Effector memory CD8-positive, alpha-beta T cell (primary cell): ENCODE measurements around the gene CAV2.
A peak's percentile ranks its signal among the peaks of the same experiment; 100 is the strongest.

Experiments used
- ATAC-seq: fragments of 150-1000 bp; cut with Tn5 transposase; replicated peaks from 2 replicates; pipeline ENCODE4 v1.10.0; 2021; ENCODE audit warnings: mild to moderate bottlenecking, moderate library complexity
- DNase-seq, 3 experiments: peaks; one replicate each; pipeline ENCODE4 v3.0.0; 2021
- H3K27ac Mint-ChIP-seq, 2 donors: one replicate each; pipeline ENCODE4 v1.8.0; 2022; ENCODE audit warnings: mild to moderate bottlenecking in 2 of 2, mixed read lengths in 2 of 2, moderate library complexity in 2 of 2
- H3K27me3 Mint-ChIP-seq, 2 donors: one replicate each; pipeline ENCODE4 v1.8.0; 2022; ENCODE audit warnings: mixed read lengths in 2 of 2
- H3K36me3 Mint-ChIP-seq: one replicate; pipeline ENCODE4 v1.8.0; 2022; ENCODE audit warnings: mild to moderate bottlenecking, moderate library complexity, mixed read lengths; ENCODE audit not compliant: insufficient read depth
- H3K4me1 Mint-ChIP-seq, 2 donors: one replicate each; pipeline ENCODE4 v1.8.0; 2022; ENCODE audit warnings: low read depth in 2 of 2, mixed read lengths in 2 of 2
- H3K4me3 Mint-ChIP-seq, 2 donors: one replicate each; pipeline ENCODE4 v1.8.0; 2022; ENCODE audit warnings: mild to moderate bottlenecking in 2 of 2, mixed read lengths in 2 of 2, moderate library complexity in 2 of 2
- H3K9me3 Mint-ChIP-seq, 2 donors: one replicate each; pipeline ENCODE4 v1.8.0; 2022; ENCODE audit warnings: mixed read lengths in 2 of 2

Gene CAV2

DNA sequence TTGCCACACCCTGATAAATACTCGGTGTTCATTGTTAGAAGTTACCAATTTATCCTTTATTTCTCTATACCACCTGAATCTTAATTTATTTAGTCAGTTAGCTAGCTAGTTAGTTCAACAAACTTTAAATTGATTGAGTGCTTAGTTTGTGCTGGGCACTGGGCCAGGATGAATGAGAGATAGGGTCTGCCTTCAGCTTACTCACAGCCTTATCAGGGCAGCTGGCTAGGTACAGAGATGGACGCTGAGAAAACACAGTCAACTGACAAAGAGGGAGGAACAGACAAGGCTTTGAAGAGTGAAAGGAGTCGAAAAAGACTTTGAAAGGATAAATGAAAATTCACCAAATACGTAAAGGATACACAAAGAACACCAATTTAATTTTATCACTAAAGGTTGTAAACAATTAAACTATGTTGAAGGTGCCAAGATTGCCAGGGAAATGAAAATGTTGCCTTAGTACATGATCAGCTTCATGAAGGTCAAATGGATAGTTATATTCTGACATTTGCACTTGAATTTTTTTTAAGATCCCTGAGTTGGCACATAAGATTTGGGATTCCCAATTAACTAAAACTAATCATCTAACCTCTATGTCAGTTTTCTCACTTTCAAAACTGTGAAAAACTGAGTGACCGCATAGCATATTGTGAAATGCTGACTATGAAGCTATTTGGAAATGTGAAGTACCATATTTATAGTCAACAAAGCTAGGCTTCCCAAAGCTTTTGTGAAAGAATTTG lies 2.1 kb downstream of the CAV2 start:
- no peak overlapping the region for H3K4me3 Mint-ChIP-seq
- DNase-seq (no peak), ATAC-seq (no peak)
- no peaks in the 10 kb centered on the region for H3K36me3 Mint-ChIP-seq
- H3K27me3 Mint-ChIP-seq, result peaks cover 40 to 60% of the 10 kb centered on the region in 2 donors
- peaks cover 9 to 13% of the 10 kb centered on the region in 2 donors for H3K4me1 Mint-ChIP-seq
- no peak overlapping the region for H3K27ac Mint-ChIP-seq
- no peaks in the 10 kb centered on the region for H3K9me3 Mint-ChIP-seq

DNA sequence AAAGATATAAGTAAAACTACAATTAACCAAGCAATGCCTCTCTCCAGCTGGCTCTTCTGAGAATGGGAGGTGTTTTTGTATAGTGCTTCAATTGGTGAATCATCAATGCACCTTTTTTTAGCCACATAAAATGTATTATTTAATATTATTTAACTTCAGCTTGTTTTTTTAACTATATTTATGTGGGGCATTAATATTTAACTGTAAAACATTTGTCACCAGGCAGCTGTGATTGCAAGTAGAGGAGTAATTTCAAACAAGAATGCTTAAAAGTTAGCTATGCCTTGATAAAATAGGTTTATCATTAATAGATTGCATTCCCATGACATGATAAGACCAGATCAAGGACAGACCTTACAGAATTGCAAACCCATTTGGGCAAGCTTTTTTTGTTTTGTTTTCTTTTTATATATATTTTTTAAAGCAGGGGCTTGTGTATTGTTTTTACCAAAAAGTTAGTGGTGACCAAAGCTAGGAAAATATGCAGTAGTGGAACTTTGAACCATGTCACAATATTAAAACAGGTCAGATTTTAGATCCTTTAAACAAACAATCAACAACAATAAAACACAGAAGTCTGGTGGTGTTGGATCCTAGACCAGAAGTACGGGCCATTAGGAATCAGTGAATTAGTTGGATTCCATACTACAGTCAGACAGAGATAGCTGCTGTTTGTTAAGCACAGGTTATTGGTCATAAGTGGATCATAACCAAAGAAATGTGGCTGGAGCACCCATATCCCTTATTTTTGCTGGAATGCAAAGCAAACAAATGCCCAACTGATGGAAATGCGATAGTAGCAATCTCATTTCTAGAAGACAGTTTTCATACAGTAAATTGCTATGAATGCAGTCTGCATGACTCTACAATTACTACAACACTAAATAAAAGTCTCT lies 2.9 kb downstream of the CAV2 start:
- Mint-ChIP-seq H3K36me3 (no peaks in the 10 kb centered on the region), H3K27ac (no peak overlapping the region), H3K4me3 (no peak overlapping the region), H3K27me3 (peaks cover 40 to 60% of the 10 kb centered on the region in 2 donors), H3K4me1 (peaks cover 9 to 13% of the 10 kb centered on the region in 2 donors), H3K9me3 (no peaks in the 10 kb centered on the region)
- ATAC-seq (no peak), DNase-seq (no peak)

GRCh38 chr7:116503835-116504234 lies 4.3 kb downstream of the CAV2 start:
- Mint-ChIP-seq H3K9me3 (no peaks in the 10 kb centered on the region), H3K27ac (no peak overlapping the region), H3K27me3 (peaks cover 40 to 54% of the 10 kb centered on the region in 2 donors), H3K36me3 (no peaks in the 10 kb centered on the region), H3K4me3 (no peak overlapping the region), H3K4me1 (peaks cover 9 to 13% of the 10 kb centered on the region in 2 donors)
- ATAC-seq, result no peak
- DNase-seq, result no peak

- Mint-ChIP-seq H3K27ac (no peak overlapping the region), H3K36me3 (no peaks in the 10 kb centered on the region), H3K4me1 (peaks cover 6 to 10% of the 10 kb centered on the region in 2 donors), H3K9me3 (no peaks in the 10 kb centered on the region), H3K4me3 (no peak overlapping the region), H3K27me3 (peaks cover 33 to 44% of the 10 kb centered on the region in 2 donors)
- DNase-seq, result no peak
- ATAC-seq, result no peak
Observed at GRCh38 chr7:116505278-116505677, 5.7 kb downstream of the CAV2 start.

DNA sequence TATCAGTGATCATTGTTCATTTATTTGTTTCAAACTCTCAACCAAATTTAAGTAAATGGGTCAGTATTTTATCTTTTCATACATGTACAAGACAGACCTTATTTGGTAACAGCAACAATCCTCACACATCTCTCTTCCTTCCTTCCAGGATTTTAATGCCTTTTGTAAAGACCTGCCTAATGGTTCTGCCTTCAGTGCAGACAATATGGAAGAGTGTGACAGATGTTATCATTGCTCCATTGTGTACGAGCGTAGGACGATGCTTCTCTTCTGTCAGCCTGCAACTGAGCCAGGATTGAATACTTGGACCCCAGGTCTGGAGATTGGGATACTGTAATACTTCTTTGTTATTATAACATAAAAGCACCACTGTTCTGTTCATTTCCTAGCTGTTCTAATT lies 6.3 kb downstream of the CAV2 start:
- DNase-seq (no peak), ATAC-seq (no peak)
- Mint-ChIP-seq H3K27me3 (peaks cover 27 to 39% of the 10 kb centered on the region in 2 donors), H3K4me3 (no peak overlapping the region), H3K9me3 (no peaks in the 10 kb centered on the region), H3K27ac (no peak overlapping the region), H3K36me3 (no peaks in the 10 kb centered on the region), H3K4me1 (peaks cover under 1 to 6% of the 10 kb centered on the region in 2 donors)

- Mint-ChIP-seq H3K27ac (no peak overlapping the region), H3K36me3 (no peaks in the 10 kb centered on the region), H3K4me3 (no peak overlapping the region), H3K27me3 (peaks cover 9 to 12% of the 10 kb centered on the region in 2 donors), H3K4me1 (peaks cover 16 to 21% of the 10 kb centered on the region in 2 donors), H3K9me3 (no peaks in the 10 kb centered on the region)
- ATAC-seq (no peak), DNase-seq (no peak)
Observed at GRCh38 chr7:116509982-116510579, 10.5 kb downstream of the CAV2 start.

DNA sequence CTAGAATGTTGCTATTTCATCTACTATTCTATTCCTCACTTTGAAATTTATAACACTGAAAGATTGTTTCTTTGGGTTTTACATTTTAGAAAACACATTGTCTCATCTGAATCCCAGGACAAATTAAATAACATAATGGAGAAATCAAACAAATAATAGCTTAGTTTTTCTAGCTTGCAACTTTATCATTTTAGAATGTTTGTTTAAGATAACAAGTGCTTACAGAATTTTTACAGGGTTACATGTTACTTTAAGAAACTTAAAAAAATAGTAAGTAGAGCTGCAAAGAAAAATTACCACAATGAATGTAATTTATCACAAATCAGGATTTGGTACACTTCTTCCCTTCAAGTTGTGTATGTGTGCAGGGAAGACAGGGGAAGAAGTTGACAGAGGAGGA lies 11.3 kb downstream of the CAV2 start:
- H3K4me1 Mint-ChIP-seq, result peaks cover 16 to 21% of the 10 kb centered on the region in 2 donors
- no peak for DNase-seq
- H3K36me3 Mint-ChIP-seq, result no peaks in the 10 kb centered on the region
- peak overlapping the region; percentile 80 to 93 for H3K4me3 Mint-ChIP-seq
- no peaks in the 10 kb centered on the region for H3K9me3 Mint-ChIP-seq
- no peak for ATAC-seq
- peaks cover 9 to 12% of the 10 kb centered on the region in 2 donors for H3K27me3 Mint-ChIP-seq
- peak overlapping the region in 1 of 2 donors; percentile 92 for H3K27ac Mint-ChIP-seq

DNA sequence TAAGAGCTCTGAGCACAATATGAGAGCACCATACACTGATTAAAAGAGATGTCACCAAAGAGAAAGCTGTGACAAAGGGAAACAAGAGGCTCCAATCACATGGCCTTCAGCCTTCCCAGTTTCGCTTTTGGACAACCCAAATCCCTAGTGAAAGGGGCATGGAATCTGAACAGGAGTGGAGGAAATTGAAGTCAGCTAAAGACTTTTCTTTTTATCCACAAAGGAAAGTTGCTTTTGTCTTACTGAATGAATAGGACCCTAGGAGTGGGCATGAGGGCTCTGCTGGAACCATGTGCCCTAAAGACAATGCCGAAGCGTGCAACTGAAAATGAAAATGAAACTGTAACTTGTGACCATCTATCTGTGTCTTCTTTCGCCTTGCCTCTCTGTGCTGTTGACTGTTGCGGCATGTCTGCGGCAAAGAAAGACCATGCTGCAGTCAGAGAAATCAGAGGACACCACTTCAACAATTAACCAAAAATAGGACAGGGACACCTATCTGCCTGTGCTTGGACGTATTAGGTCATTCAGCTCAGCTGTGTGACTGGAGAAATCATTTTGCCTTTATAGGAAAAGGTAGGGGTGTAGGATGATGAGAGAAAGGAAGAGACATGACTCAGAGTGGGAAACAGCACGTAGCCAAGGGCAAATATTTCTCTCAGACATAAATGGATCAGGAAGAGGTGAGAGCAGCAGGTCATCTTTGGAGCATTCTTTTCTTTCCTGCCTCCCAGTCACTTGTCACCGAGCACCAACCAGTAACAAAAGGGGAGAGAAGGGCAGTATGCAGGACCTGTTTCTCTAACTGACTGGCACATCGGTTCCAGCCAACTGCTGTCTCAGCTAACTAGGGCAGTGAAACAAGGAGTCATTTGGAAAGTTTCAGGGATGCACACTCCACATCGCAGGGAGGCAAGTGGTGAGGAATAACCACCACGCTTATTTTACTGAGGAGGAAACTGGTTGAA lies 12.3 kb downstream of the CAV2 start:
- no peaks in the 10 kb centered on the region for H3K9me3 Mint-ChIP-seq
- H3K27me3 Mint-ChIP-seq, result peaks cover 9 to 12% of the 10 kb centered on the region in 2 donors
- no peaks in the 10 kb centered on the region for H3K36me3 Mint-ChIP-seq
- H3K27ac Mint-ChIP-seq, result peak overlapping the region; percentile 64 to 92
- peak overlapping the region; percentile 80 to 93 for H3K4me3 Mint-ChIP-seq
- ATAC-seq (peak; percentile 98), DNase-seq (peak; percentile 32 to 44 (median 36))
- H3K4me1 Mint-ChIP-seq, result peaks cover 16 to 21% of the 10 kb centered on the region in 2 donors

DNA sequence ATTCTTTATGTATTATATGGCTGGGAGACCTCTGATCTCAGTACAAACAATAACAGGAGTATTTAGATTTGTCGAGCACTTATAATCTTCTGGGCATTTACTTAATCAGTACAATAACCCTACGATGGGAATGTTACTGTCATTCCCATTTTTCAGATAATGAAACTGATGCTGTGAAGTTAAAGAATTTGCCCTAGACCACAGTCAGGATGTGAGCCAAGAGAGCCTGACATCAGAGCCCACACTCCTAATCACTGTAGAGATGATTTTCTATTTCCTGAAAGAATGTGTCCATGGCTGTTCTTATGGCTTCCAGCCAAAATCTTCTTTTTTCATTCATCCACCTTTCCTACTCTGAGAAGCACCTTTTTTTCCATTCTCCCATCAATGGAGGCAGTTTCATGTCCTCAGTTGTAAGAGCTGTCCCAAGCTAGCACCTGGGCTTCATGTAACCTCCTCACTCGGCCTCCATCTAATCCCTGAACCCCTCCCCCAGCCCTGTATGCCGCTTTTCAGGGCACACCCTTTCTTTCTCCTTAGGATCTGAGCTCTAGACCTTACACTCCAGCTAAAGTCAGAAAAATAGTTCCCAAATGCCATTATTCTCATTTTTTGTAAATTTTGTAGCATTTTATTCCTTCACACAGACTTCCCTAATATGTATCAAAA lies 13.1 kb downstream of the CAV2 start:
- H3K4me3 Mint-ChIP-seq, result peak overlapping the region; percentile 80 to 93
- H3K36me3 Mint-ChIP-seq, result no peaks in the 10 kb centered on the region
- H3K9me3 Mint-ChIP-seq, result no peaks in the 10 kb centered on the region
- peak overlapping the region; percentile 64 to 92 for H3K27ac Mint-ChIP-seq
- H3K27me3 Mint-ChIP-seq, result peaks cover 9 to 12% of the 10 kb centered on the region in 2 donors
- DNase-seq (no peak), ATAC-seq (peak; percentile 2)
- H3K4me1 Mint-ChIP-seq, result peaks cover 16 to 21% of the 10 kb centered on the region in 2 donors

- no peak for ATAC-seq
- H3K36me3 Mint-ChIP-seq, result no peaks in the 10 kb centered on the region
Observed at GRCh38 chr7:116515584-116515983, 16.0 kb downstream of the CAV2 start.

GRCh38 chr7:116516324-116516723 lies 16.8 kb downstream of the CAV2 start:
- Mint-ChIP-seq H3K36me3 (no peaks in the 10 kb centered on the region), H3K27me3 (peaks cover 18 to 24% of the 10 kb centered on the region in 2 donors), H3K9me3 (no peaks in the 10 kb centered on the region), H3K27ac (no peak overlapping the region), H3K4me1 (peaks cover 12 to 15% of the 10 kb centered on the region in 2 donors), H3K4me3 (no peak overlapping the region)
- ATAC-seq (no peak), DNase-seq (no peak)

More at GRCh38 chr7:116515584-116515983, 16.0 kb downstream of the CAV2 start:
- H3K4me1 Mint-ChIP-seq, result peaks cover 16 to 21% of the 10 kb centered on the region in 2 donors
- no peak overlapping the region for H3K27ac Mint-ChIP-seq
- H3K4me3 Mint-ChIP-seq, result no peak overlapping the region
- H3K27me3 Mint-ChIP-seq, result peaks cover 16 to 24% of the 10 kb centered on the region in 2 donors
- DNase-seq, result no peak
- no peaks in the 10 kb centered on the region for H3K9me3 Mint-ChIP-seq

DNA sequence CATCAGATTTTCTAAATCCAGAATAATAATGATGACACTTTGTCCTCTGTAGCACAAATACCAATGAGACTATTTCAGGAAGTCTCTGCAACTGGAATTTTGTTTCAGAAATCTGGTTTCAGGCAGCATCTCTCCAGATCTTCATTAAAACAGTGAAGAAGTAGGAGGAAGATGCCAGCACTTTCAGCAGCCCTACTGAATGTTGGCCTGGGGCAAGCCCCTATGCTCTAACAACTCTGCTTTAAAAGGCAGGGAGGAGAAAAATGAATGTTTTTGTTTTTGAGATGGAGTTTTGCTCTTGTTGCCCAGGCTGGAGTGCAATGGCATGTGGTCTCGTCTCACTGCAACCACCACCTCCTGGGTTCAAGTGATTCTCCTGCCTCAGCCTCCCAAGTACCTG lies 18.1 kb downstream of the CAV2 start:
- Mint-ChIP-seq H3K4me3 (no peak overlapping the region), H3K27me3 (peaks cover 23 to 30% of the 10 kb centered on the region in 2 donors), H3K27ac (no peak overlapping the region), H3K9me3 (no peaks in the 10 kb centered on the region), H3K36me3 (no peaks in the 10 kb centered on the region), H3K4me1 (peaks cover 3 to 5% of the 10 kb centered on the region in 2 donors)
- DNase-seq (no peak), ATAC-seq (no peak)
